Stimulated activated CD4-positive, alpha-beta T cell treated with anti-CD3 and anti-CD28 coated beads, Interleukin-4, amount 100 ng/mL, for 1 hour (primary cell): Measurements from ENCODE around the gene PDE3A.
"Not testable (repeated sequence)": the region's sequence is repeated elsewhere in the genome, so short reads cannot be mapped to it uniquely, and the experiment has no call there.

Experiments
- DNase-seq: peaks from one replicate; pipeline ENCODE4 v3.0.0-alpha.2; 2020

PDE3A gene

DNA sequence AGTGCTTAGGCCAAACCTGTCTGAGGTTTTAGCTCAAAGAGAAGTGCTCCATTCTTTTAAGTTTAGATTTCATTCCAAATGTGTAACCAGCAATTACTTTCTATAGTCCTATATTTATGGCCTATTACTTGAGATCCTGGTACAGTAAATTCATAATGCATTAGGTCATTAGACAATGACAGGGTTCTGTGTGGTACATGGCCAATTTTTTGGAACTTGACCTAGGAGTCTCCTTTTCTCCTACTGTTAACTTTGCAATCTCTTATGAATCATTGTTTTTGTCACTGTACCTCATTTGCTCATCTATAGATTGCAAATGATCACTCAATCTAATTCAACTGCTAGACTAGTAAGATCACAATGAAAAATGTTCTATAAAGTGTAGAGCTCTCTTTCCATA, 136.7 kb downstream of the PDE3A start:
- no peak for DNase-seq

DNA sequence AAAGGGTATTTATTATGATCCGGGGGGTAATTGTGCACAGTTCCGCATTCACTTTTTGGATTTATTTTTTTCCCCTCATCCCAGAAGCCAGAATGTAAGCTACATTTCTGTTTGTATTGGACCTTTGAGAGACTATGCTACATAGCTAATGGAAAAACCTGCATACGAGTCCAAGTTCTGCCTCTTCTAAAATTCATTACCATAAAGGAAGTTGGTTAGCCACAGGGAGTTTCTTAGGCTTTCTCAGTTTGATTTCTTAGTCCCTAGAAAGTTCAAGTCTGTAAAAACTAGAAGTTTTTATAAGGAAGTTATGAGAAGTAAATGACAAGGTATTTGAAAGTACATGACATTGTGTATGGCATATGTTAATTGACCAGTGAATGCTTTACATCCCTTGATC, 138.7 kb downstream of the PDE3A start:
- DNase-seq: no peak

DNA sequence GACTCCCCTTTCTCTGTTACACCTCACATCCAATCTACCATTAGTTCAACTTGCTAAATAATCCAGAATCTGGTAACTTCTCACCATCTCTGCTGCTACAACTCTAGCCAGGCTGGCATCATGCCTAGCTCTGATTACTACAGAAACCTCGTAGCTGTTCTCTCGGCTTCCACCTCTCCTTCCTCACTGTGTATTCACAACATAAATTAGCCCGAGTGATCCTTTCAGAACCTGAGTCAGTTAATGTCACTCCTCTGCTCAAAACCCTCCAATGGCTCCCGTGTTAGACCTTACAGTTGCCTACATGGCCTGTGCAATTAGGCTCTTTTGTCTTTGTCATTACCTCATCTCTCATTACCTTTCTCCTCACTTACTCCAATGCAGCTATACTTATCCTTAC, 139.4 kb downstream of the PDE3A start:
- no peak for DNase-seq

- no peak for DNase-seq
Measured at GRCh38 chr12:20508359-20508758, 140.0 kb downstream of the PDE3A start.

DNA sequence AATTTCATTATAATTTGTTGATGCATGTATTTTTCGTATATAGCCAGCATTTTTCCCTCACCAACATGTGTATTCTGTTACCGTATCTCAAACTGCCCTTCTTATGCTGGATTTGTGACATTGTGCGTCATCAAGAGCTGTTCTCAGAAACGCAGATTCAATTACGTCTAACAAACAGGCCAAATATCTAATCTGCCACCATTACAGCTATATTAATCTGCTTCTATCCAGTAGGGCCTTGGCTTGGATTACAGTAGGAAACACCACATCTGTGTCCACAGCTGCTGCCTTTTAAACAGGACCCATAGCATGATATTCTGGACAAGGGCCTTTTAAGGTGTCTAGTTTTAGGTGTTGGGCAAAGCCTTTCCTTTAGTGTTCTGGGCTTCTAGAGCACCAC, 140.6 kb downstream of the PDE3A start:
- DNase-seq: no peak

- DNase-seq: no peak
Measured at GRCh38 chr12:20510811-20511210, 142.5 kb downstream of the PDE3A start.

- DNase-seq: no peak
Measured at GRCh38 chr12:20513189-20513588, 144.9 kb downstream of the PDE3A start.

GRCh38 chr12:20514598-20514997, 146.3 kb downstream of the PDE3A start:
- DNase-seq: no peak

DNA sequence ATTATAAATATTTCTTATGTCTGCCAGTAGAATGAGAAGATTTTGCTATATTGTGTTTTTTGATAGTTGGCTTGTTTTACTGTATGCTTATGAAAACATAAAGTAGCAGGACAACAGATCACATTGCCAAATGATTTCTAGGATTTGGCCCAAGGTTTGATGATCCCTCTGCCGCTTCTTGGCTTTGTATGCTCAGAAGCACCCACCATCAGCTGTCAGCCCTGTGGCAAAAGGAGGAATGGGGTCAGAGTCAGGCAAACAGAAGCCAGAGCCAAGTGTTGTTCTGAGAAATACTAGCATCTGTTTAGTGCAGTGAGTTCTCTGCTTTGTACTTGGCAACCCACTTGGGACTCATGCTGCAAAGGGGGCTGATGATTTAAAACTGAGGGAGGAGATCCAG, 152.2 kb downstream of the PDE3A start:
- DNase-seq: no peak

GRCh38 chr12:20523658-20524057, 155.3 kb downstream of the PDE3A start:
- DNase-seq: no peak

- no peak for DNase-seq
Measured at GRCh38 chr12:20524113-20524512, 155.8 kb downstream of the PDE3A start.

GRCh38 chr12:20525064-20525610, 156.8 kb downstream of the PDE3A start:
- no peak for DNase-seq

- DNase-seq: no peak
Measured at GRCh38 chr12:20527417-20528163, 159.3 kb downstream of the PDE3A start.

DNA sequence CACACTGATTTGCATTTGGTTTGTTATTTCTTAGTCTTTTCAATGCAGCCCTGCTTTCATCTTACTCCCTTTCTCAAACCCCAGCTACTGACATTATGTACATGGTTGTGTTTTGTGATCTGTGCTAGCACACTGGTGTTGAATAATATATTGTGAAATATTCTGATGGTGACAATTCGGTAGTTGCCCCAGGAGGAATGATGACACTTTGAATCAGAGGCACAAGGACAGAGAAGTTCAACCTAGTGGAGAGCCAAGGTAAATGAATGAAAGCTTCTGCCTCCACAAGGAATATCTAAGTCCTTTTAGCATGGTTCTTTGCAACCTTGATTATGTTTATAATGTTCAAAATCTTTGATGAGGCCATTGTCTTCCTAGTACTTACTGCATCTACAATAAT, 159.9 kb downstream of the PDE3A start:
- DNase-seq: no peak

DNA sequence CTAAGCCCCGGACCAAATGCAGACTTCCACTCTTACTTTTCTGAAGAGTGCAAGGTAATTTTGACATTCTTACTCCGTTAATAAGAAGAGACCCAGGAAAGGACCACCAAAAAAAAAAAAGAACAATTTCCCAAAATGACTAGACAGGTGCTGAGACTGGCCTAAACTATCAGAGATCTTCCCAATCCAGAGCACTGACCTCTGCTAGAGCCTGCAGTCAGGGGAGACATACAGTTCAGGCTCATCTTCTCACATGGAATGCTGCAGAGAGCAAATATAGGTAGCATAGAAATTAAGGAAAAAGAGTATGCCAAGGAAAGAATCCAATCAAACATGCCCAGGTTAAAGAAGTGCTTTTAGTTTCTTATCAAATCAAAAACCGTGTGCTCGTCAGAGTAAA, 177.9 kb downstream of the PDE3A start:
- DNase-seq: no peak

DNA sequence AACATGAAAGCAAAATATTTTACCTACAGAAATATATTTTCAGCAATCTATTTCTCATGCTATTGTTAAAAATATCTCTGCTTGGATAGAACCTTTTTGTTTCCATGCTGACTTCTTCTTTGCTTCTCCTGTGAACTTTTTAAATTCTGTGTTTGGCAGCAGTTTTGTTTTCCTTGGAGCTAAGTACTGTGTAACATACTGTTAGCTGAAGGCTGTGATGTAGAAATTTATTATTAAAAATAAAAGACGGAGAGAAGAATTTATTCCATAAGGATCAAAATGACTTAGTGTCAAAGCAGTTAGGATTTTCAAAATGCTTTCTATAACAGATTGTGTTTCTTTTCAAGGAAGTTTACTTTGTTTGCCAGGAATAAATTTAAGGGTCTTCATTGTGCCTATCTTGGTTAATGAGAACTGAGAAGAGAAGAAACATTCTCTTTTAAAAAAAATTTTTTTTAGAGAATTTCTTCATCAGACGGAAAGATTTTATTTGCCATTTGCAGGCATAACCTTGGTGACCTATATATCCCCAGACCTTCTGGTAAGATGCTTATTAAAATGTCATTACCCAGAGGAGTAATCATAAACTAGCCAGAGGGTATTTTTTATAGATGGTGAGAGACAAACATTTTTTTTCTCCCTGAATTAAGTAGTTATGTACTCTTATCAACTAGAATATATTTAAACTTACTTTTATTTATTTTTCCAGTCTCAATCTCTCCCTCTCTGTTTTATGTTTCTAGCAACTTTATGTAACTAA, 179.7 kb downstream of the PDE3A start:
- no peak for DNase-seq

DNA sequence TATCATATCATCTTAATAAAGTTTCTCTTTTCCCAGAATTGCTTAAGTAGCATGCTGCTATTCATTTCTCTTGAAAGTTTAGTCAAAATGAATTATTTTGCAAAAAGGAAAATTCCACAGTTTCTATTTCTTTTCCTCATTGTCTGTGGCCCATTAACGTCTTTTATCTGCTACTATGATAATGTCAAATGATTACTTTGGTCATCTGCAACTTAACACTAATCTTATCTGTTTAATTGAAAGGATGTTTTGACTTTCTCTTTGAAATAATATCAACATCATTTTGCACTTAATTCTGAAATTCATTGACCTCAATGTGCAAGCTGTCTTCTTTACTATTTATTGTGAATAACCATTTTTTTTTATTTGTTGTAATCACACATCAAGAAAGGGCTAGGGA, 180.3 kb downstream of the PDE3A start:
- no peak for DNase-seq

DNA sequence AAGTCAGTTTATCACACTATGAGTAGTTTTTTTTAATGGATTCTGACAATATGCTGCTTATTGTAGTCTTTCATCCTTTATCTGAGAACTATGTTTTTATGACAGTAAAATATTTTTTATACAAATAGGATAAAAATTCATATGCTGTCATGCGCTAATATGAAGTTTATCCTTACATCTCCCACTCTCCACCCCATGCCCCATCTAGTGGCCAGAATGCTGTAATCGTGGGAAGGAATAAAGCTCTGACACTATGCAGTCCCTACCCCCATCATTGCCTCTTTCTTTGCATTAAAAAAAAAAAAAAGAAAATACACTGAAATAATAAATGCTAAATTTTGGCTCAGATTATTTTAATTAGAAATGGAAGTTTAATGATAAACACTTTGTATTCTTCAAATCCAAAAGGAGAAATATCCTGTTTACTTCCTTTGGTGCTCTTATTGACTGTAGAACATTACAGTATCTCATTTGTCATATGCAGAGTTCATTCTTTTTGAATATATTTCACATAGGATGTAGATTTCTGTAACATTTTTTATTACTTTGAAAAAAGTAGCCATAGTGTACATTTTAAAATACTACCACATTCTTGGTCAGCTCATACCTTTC, 180.9 kb downstream of the PDE3A start:
- no peak for DNase-seq

DNA sequence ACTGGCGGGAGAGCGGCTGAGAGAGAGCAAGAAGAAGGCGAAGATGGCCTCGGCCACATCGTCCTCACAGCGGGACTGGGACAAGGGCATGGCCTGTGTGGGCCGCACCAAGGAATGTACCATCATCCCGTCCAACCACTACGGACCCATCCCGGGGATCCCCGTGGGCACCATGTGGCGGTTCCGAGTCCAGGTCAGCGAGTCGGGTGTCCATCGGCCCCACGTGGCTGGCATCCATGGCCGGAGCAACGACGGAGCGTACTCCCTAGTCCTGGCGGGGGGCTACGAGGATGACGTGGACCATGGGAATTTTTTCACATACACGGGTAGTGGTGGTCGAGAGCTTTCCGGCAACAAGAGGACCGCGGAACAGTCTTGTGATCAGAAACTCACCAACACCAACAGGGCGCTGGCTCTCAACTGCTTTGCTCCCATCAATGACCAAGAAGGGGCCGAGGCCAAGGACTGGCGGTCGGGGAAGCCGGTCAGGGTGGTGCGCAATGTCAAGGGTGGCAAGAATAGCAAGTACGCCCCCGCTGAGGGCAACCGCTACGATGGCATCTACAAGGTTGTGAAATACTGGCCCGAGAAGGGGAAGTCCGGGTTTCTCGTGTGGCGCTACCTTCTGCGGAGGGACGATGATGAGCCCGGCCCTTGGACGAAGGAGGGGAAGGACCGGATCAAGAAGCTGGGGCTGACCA, 183.6 kb downstream of the PDE3A start:
- not testable (repeated sequence) for DNase-seq

DNA sequence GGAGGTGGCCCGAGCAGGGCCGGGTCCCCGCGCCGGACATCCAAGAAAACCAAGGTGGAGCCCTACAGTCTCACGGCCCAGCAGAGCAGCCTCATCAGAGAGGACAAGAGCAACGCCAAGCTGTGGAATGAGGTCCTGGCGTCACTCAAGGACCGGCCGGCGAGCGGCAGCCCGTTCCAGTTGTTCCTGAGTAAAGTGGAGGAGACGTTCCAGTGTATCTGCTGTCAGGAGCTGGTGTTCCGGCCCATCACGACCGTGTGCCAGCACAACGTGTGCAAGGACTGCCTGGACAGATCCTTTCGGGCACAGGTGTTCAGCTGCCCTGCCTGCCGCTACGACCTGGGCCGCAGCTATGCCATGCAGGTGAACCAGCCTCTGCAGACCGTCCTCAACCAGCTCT, 184.2 kb downstream of the PDE3A start:
- not testable (repeated sequence) for DNase-seq

- DNase-seq: no peak
Measured at GRCh38 chr12:20555015-20555414, 186.7 kb downstream of the PDE3A start.

- no peak for DNase-seq
Measured at GRCh38 chr12:20555771-20556170, 187.4 kb downstream of the PDE3A start.

DNA sequence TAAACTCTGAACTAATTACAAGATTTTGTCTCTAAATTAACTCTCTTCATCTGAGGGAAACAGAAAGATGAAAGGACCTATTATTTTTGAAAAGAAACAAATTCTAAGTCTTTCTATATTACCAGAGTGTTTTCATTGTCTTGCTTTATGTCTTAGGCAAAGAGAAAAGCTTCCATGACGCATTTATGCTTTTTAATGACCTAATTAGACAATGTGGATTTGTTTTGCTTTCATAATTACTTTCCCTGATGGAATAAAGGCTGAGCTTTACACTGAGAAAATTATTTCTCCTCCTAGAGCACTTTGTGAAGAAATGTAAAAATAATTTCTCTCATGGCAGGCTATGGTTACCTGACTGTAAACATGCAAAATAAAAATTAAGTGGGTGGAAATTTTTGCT, 188.8 kb downstream of the PDE3A start:
- no peak for DNase-seq
